Liver (tissue), 9 donors: ENCODE results near the gene KIFBP. TPM values are rescaled to one million over a fixed set of nuclear protein-coding genes. Genes with fewer than 3 reads are reported as not detected.

Experiments used
- DNase-seq: peaks from one replicate; pipeline ENCODE4 v3.0.0-alpha.2; 2017; ENCODE audit warnings: low spot score
- H3K27ac ChIP-seq, 2 donors: one replicate each; pipeline ENCODE4 v1.7.0; 2013; ENCODE audit warnings: inconsistent platforms in 2 of 2, low read length in 2 of 2, control low read depth in 1 of 2, low read depth in 1 of 2, mild to moderate bottlenecking in 1 of 2
- H3K27me3 ChIP-seq, 4 donors: one replicate each; pipeline versions ENCODE4 v1.6.1 to v1.7.0; 2013; ENCODE audit warnings: low read length in 3 of 4, inconsistent platforms in 1 of 4, mild to moderate bottlenecking in 1 of 4, moderate library complexity in 1 of 4; ENCODE audit not compliant: control insufficient read depth in 4 of 4, insufficient read depth in 4 of 4
- H3K36me3 ChIP-seq, 4 donors: one replicate each; pipeline versions ENCODE4 v1.6.1 to v1.7.0; 2013; ENCODE audit warnings: low read length in 3 of 4, mild to moderate bottlenecking in 3 of 4, low read depth in 1 of 4, moderate library complexity in 1 of 4; ENCODE audit not compliant: control insufficient read depth in 4 of 4, insufficient read depth in 3 of 4
- H3K4me1 ChIP-seq, 4 donors: one replicate each; pipeline versions ENCODE4 v1.6.1 to v1.7.0; 2013; ENCODE audit warnings: low read length in 3 of 4, mild to moderate bottlenecking in 3 of 4, moderate library complexity in 1 of 4; ENCODE audit not compliant: control insufficient read depth in 4 of 4, insufficient read depth in 4 of 4
- H3K4me3 ChIP-seq, 3 donors: one replicate each; pipeline versions ENCODE4 v1.6.1 to v1.7.0; 2013; ENCODE audit warnings: low read length in 3 of 3, control low read depth in 1 of 3, low read depth in 1 of 3, mild to moderate bottlenecking in 1 of 3
- H3K9ac ChIP-seq, 2 donors: one replicate each; pipeline ENCODE4 v1.7.0; 2013; ENCODE audit warnings: low read length in 2 of 2, mild to moderate bottlenecking in 2 of 2, moderate library complexity in 2 of 2, control low read depth in 1 of 2, low read depth in 1 of 2
- H3K9me3 ChIP-seq, 4 donors: one replicate each; pipeline versions ENCODE4 v1.6.1 to v1.7.0; 2013; ENCODE audit warnings: low read length in 3 of 4; ENCODE audit not compliant: control insufficient read depth in 4 of 4
- EGR1 ChIP-seq, 2 donors: IDR thresholded peaks; 2 replicates each; pipeline ENCODE4 v1.6.1; 2016 to 2018; ENCODE audit warnings: antibody characterized with exemption in 2 of 2, low read depth in 2 of 2
- FOXA1 ChIP-seq: IDR thresholded peaks from 2 replicates; pipeline ENCODE4 v1.6.1; 2016; ENCODE audit warnings: antibody characterized with exemption
- FOXA2 ChIP-seq: IDR thresholded peaks from 2 replicates; pipeline ENCODE4 v1.6.1; 2016; ENCODE audit warnings: antibody characterized with exemption
- GABPA ChIP-seq, 2 donors: IDR thresholded peaks in 1 of 2; conservative IDR thresholded peaks in 1 of 2; 2 replicates each; pipeline ENCODE4 v1.6.1; 2016; ENCODE audit warnings: antibody characterized with exemption in 2 of 2, mild to moderate bottlenecking in 1 of 2, moderate library complexity in 1 of 2
- HNF4A ChIP-seq, 2 donors: conservative IDR thresholded peaks; 2 replicates each; pipeline ENCODE4 v1.6.1; 2016; ENCODE audit warnings: antibody characterized with exemption in 2 of 2, mild to moderate bottlenecking in 2 of 2
- HNF4G ChIP-seq: IDR thresholded peaks from 2 replicates; pipeline ENCODE4 v1.6.1; 2016; ENCODE audit warnings: antibody characterized with exemption
- JUND ChIP-seq, 2 donors: IDR thresholded peaks; 2 replicates each; pipeline ENCODE4 v1.6.1; 2016; ENCODE audit warnings: antibody characterized with exemption in 2 of 2
- NR2F2 ChIP-seq: IDR thresholded peaks from 2 replicates; pipeline ENCODE4 v1.6.1; 2016; ENCODE audit warnings: antibody characterized with exemption
- RAD21 ChIP-seq, 2 donors: IDR thresholded peaks; 2 replicates each; pipeline ENCODE4 v1.6.1; 2016; ENCODE audit warnings: antibody characterized with exemption in 2 of 2, mild to moderate bottlenecking in 2 of 2
- RXRA ChIP-seq, 2 donors: IDR thresholded peaks; 2 replicates each; pipeline ENCODE4 v1.6.1; 2017 to 2018; ENCODE audit warnings: antibody characterized with exemption in 2 of 2, mild to moderate bottlenecking in 1 of 2
- SP1 ChIP-seq: IDR thresholded peaks from 2 replicates; pipeline ENCODE4 v1.6.1; 2018; ENCODE audit warnings: antibody characterized with exemption, mild to moderate bottlenecking
- TAF1 ChIP-seq: conservative IDR thresholded peaks from 2 replicates; pipeline ENCODE4 v1.6.1; 2016; ENCODE audit warnings: antibody characterized with exemption, mild to moderate bottlenecking
- WGBS: extraction: QIAGEN DNeasy Blood & Tissue Kit; methylation state at CpG from one replicate; pipeline ENCODE4 v1.1.7; 2013; 5-methylcytosine and 5-hydroxymethylcytosine counted together
- polyA plus RNA-seq, 2 donors: library from polyadenylated mRNA; stranded (reverse) in 1 of 2; unstranded in 1 of 2; fragments of 200-250 nt in 1 of 2; fragments of >200 nt in 1 of 2; fragmentation: Nextera tagmentation in 1 of 2; extraction: Ambion mirVana in 1 of 2; gene quantifications; one replicate each; pipeline versions ENCODE4 v1.2.1 to v1.2.3, GENCODE V29; 2013 to 2015
- total RNA-seq, 2 donors: library from RNA; depleted of rRNA; stranded (reverse); fragments of >200 nt; gene quantifications; one replicate each; pipeline ENCODE4 v1.2.3, GENCODE V29; 2014
- TF ChIP-seq, protein P1 (sequence below): fragments of 150-350 bp; IDR thresholded peaks from 2 replicates; pipeline ENCODE4 v1.5.1; 2017; ENCODE audit warnings: improper control_type of control experiment, low read depth, low read length; ENCODE audit not compliant: missing input control
- TF ChIP-seq, protein P2 (sequence below): IDR thresholded peaks from 2 replicates; pipeline ENCODE4 v1.6.1; 2016; ENCODE audit warnings: antibody characterized with exemption, mild to moderate bottlenecking
- TF ChIP-seq, protein P3 (sequence below): IDR thresholded peaks from 2 replicates; pipeline ENCODE4 v1.6.1; 2016; ENCODE audit warnings: antibody characterized with exemption
- TF ChIP-seq, protein P4 (sequence below): IDR thresholded peaks from 2 replicates; pipeline ENCODE4 v1.6.1; 2016; ENCODE audit warnings: antibody characterized with exemption
- TF ChIP-seq, protein P5 (sequence below): IDR thresholded peaks from 2 replicates; pipeline ENCODE4 v1.6.1; 2016; ENCODE audit warnings: antibody characterized with exemption
- donor health status: healthy.
- donor health status: healthy.
- donor health status: healthy.
- donor health status: healthy.
- donor health status: healthy.

KIFBP gene
- total and polyA plus RNA-seq, 4 donors = 5.7 to 11.2 (median 7.9) TPM

DNA sequence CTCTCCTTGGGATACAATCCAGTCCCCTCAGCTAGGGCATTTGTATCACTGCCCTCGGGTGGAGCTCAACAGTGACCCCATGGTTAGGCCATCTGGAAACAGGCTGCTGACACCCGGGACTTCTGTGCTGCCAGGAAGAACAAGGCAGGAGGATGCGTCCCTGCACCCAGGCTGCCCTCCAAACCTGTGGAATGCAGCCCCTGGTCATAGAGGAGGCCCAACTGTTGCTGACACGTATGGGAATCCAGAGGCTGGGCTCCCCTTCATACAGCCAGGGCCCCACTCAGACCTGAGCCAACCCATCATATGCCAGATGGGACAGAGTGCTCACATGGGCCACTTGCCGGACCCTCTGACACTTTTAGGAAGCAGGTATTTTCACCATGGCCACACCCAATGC lies 53.8 kb downstream of the KIFBP start:
- H3K9me3 ChIP-seq = no peaks in the 10 kb centered on the region
- no peaks in the 10 kb centered on the region for H3K4me1 ChIP-seq
- no peaks in the 10 kb centered on the region for H3K27me3 ChIP-seq
- TF ChIP-seq FOXA1 = no peak
- TF ChIP-seq HNF4G = no peak
- TF ChIP-seq, protein P1, sequence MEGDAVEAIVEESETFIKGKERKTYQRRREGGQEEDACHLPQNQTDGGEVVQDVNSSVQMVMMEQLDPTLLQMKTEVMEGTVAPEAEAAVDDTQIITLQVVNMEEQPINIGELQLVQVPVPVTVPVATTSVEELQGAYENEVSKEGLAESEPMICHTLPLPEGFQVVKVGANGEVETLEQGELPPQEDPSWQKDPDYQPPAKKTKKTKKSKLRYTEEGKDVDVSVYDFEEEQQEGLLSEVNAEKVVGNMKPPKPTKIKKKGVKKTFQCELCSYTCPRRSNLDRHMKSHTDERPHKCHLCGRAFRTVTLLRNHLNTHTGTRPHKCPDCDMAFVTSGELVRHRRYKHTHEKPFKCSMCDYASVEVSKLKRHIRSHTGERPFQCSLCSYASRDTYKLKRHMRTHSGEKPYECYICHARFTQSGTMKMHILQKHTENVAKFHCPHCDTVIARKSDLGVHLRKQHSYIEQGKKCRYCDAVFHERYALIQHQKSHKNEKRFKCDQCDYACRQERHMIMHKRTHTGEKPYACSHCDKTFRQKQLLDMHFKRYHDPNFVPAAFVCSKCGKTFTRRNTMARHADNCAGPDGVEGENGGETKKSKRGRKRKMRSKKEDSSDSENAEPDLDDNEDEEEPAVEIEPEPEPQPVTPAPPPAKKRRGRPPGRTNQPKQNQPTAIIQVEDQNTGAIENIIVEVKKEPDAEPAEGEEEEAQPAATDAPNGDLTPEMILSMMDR = no peak
- no peak for TF ChIP-seq EGR1 (IDR thresholded peaks at IDR 0.05; ENCODE audit: low read depth in 2 of 2)
- TF ChIP-seq, protein P2, sequence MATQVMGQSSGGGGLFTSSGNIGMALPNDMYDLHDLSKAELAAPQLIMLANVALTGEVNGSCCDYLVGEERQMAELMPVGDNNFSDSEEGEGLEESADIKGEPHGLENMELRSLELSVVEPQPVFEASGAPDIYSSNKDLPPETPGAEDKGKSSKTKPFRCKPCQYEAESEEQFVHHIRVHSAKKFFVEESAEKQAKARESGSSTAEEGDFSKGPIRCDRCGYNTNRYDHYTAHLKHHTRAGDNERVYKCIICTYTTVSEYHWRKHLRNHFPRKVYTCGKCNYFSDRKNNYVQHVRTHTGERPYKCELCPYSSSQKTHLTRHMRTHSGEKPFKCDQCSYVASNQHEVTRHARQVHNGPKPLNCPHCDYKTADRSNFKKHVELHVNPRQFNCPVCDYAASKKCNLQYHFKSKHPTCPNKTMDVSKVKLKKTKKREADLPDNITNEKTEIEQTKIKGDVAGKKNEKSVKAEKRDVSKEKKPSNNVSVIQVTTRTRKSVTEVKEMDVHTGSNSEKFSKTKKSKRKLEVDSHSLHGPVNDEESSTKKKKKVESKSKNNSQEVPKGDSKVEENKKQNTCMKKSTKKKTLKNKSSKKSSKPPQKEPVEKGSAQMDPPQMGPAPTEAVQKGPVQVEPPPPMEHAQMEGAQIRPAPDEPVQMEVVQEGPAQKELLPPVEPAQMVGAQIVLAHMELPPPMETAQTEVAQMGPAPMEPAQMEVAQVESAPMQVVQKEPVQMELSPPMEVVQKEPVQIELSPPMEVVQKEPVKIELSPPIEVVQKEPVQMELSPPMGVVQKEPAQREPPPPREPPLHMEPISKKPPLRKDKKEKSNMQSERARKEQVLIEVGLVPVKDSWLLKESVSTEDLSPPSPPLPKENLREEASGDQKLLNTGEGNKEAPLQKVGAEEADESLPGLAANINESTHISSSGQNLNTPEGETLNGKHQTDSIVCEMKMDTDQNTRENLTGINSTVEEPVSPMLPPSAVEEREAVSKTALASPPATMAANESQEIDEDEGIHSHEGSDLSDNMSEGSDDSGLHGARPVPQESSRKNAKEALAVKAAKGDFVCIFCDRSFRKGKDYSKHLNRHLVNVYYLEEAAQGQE = no peak
- TF ChIP-seq, protein P3, sequence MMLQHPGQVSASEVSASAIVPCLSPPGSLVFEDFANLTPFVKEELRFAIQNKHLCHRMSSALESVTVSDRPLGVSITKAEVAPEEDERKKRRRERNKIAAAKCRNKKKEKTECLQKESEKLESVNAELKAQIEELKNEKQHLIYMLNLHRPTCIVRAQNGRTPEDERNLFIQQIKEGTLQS = no peak
- no peak for TF ChIP-seq RXRA (IDR thresholded peaks at IDR 0.05)
- no peak for TF ChIP-seq GABPA (IDR thresholded peaks at IDR 0.05 in 1 of 2, conservative IDR thresholded peaks at IDR 0.05 in 1 of 2)
- TF ChIP-seq NR2F2 = no peak
- TF ChIP-seq JUND (IDR thresholded peaks at IDR 0.05) = no peak
- TF ChIP-seq, protein P4, sequence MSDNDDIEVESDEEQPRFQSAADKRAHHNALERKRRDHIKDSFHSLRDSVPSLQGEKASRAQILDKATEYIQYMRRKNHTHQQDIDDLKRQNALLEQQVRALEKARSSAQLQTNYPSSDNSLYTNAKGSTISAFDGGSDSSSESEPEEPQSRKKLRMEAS = no peak
- no peak for TF ChIP-seq FOXA2
- no peak for TF ChIP-seq TAF1
- TF ChIP-seq RAD21 (IDR thresholded peaks at IDR 0.05) = no peak
- no peak for TF ChIP-seq HNF4A (conservative IDR thresholded peaks at IDR 0.05)
- TF ChIP-seq SP1 = no peak
- DNase-seq = no peak
- WGBS = 82% methylated on average over 5 of the region's 5 CpGs
- H3K9ac ChIP-seq = no peak overlapping the region
- H3K4me3 ChIP-seq = no peak overlapping the region
- no peaks in the 10 kb centered on the region for H3K36me3 ChIP-seq
- H3K27ac ChIP-seq = no peak overlapping the region

DNA sequence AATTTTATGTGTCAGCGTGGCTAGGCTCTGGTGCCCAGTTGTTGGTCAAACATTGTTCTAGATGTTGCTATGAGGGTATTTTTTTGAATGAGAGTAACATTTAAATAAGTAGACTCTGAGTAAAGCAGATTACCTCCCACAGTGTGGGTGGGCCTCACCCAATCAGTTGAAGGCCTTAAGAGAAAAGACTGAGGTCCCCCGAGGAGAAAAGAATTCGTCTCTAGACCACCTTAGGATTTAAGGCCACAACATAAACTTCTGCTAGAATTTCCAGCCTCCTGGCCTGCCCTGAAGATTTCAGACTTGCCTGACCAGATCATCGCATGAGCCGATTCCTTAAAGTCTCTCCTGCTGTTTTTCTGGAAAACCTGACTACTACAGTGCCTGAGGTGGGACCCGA lies 54.2 kb downstream of the KIFBP start:
- no peak for DNase-seq
- Histone ChIP-seq H3K36me3 (no peaks in the 10 kb centered on the region), H3K9ac (no peak overlapping the region), H3K9me3 (no peaks in the 10 kb centered on the region), H3K4me3 (no peak overlapping the region), H3K27me3 (no peaks in the 10 kb centered on the region), H3K27ac (no peak overlapping the region), H3K4me1 (no peaks in the 10 kb centered on the region)
- WGBS = 94% methylated on average over 6 of the region's 6 CpGs
- TF ChIP-seq, protein P5, sequence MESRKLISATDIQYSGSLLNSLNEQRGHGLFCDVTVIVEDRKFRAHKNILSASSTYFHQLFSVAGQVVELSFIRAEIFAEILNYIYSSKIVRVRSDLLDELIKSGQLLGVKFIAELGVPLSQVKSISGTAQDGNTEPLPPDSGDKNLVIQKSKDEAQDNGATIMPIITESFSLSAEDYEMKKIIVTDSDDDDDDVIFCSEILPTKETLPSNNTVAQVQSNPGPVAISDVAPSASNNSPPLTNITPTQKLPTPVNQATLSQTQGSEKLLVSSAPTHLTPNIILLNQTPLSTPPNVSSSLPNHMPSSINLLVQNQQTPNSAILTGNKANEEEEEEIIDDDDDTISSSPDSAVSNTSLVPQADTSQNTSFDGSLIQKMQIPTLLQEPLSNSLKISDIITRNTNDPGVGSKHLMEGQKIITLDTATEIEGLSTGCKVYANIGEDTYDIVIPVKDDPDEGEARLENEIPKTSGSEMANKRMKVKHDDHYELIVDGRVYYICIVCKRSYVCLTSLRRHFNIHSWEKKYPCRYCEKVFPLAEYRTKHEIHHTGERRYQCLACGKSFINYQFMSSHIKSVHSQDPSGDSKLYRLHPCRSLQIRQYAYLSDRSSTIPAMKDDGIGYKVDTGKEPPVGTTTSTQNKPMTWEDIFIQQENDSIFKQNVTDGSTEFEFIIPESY = no peak
- no peak for TF ChIP-seq GABPA (IDR thresholded peaks at IDR 0.05 in 1 of 2, conservative IDR thresholded peaks at IDR 0.05 in 1 of 2)
- no peak for TF ChIP-seq NR2F2
- TF ChIP-seq, protein P4 = no peak
- TF ChIP-seq HNF4A (conservative IDR thresholded peaks at IDR 0.05) = no peak
- TF ChIP-seq, protein P3 = no peak
- no peak for TF ChIP-seq FOXA2
- no peak for TF ChIP-seq SP1
- TF ChIP-seq EGR1 (IDR thresholded peaks at IDR 0.05; ENCODE audit: low read depth in 2 of 2) = no peak
